ENCODE measurements around the gene SIRPB2. TPM values are rescaled to one million over a fixed set of nuclear protein-coding genes. Genes with fewer than 3 reads are reported as not detected.

SIRPB2 gene
- total and polyA plus RNA-seq, 2 experiments from 2014 or later, result not detected

DNA sequence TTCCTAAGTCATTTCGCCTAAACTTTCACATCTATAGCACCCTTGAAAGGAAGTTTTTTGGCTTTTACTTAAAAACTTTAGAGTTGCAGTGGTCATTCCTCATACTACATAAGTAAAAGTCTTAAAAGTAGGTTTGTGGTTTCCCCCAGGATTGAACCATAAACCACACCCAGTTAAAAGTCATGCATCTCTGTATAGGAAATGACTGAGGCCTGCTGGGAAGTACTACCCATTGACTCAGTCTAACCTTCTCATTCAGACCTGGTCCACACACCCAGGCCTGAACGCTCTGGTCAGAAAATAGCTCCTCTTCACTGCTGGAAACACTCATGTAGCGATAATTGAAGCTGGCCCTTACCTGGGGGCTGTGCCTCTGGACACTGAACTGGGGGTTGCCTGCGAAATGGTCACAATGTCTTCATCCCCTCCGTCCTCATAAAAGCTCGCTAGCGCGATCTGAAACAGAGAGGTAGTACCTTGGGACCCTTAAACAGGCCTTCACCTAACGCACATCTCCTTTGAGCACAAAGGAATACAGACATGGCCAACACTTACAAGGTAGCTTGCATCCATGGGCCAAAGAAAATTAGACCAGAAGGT is 27.1 kb downstream of the SIRPB2 start:
- H3K27me3 ChIP-seq, result no peaks in the 10 kb centered on the region
- TF ChIP-seq EZH2 (IDR thresholded peaks at IDR 0.05; ENCODE audit: borderline replicate concordance) (no peak), EZH2phosphoT487 (IDR thresholded peaks at IDR 0.05; ENCODE audit: low read depth, severe bottlenecking, unreplicated experiment) (no peak)
- TF ChIP-seq, protein P1, sequence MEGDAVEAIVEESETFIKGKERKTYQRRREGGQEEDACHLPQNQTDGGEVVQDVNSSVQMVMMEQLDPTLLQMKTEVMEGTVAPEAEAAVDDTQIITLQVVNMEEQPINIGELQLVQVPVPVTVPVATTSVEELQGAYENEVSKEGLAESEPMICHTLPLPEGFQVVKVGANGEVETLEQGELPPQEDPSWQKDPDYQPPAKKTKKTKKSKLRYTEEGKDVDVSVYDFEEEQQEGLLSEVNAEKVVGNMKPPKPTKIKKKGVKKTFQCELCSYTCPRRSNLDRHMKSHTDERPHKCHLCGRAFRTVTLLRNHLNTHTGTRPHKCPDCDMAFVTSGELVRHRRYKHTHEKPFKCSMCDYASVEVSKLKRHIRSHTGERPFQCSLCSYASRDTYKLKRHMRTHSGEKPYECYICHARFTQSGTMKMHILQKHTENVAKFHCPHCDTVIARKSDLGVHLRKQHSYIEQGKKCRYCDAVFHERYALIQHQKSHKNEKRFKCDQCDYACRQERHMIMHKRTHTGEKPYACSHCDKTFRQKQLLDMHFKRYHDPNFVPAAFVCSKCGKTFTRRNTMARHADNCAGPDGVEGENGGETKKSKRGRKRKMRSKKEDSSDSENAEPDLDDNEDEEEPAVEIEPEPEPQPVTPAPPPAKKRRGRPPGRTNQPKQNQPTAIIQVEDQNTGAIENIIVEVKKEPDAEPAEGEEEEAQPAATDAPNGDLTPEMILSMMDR (IDR thresholded peaks at IDR 0.05; ENCODE audit: poor library complexity), result no peak
- no peak overlapping the region for H3K27ac ChIP-seq
- no peak for DNase-seq (ENCODE audit: low spot score)
- H2AFZ ChIP-seq, result no peak overlapping the region
- H3K4me3 ChIP-seq, result no peak overlapping the region
- WGBS (ENCODE audit: low lambda C conversion rate, missing lambda C conversion rate), result 95% methylated on average over 9 of the region's 9 CpGs
- H3K36me3 ChIP-seq (replicated peaks; ENCODE audit: insufficient read depth, low read depth), result no peaks in the 10 kb centered on the region
- peaks cover 22% of the 10 kb centered on the region for H3K4me1 ChIP-seq (ENCODE audit: insufficient read depth)
- H4K20me1 ChIP-seq (ENCODE audit: insufficient read depth, poor library complexity, severe bottlenecking), result peaks cover 41% of the 10 kb centered on the region
- no peaks in the 10 kb centered on the region for H3K9me3 ChIP-seq (ENCODE audit: low read depth)
- H3K9me2 ChIP-seq (replicated peaks; ENCODE audit: insufficient read depth), result no peaks in the 10 kb centered on the region
- peaks cover 57% of the 10 kb centered on the region for H3K79me2 ChIP-seq
- H3K4me2 ChIP-seq, result no peak overlapping the region

DNA sequence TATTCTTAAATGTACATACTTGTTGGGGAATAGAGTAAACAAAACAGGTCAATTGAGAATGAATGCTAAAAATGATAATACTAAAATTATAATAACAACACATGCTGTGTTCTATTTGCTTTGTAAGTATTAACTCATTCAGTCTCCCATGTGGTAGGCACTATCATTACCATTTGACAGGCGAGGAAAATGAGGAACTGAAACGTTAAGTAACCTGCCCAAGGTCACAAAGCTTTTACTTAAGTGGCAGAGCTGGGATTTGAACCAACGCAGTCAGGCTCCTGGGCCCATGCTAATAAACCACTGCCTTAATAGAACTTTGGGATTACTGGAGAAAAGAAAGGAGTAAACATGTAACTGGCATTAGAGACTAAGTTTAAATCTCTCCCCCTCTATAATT is 28.4 kb downstream of the SIRPB2 start:
- DNase-seq (ENCODE audit: low spot score), result no peak
- no peaks in the 10 kb centered on the region for H3K9me3 ChIP-seq (ENCODE audit: low read depth)
- peaks cover 59% of the 10 kb centered on the region for H3K79me2 ChIP-seq
- H3K27me3 ChIP-seq, result no peaks in the 10 kb centered on the region
- no peak overlapping the region for H2AFZ ChIP-seq
- no peak overlapping the region for H3K27ac ChIP-seq
- no peaks in the 10 kb centered on the region for H3K36me3 ChIP-seq (replicated peaks; ENCODE audit: insufficient read depth, low read depth)
- TF ChIP-seq EZH2phosphoT487 (IDR thresholded peaks at IDR 0.05; ENCODE audit: low read depth, severe bottlenecking, unreplicated experiment) (no peak), EZH2 (IDR thresholded peaks at IDR 0.05; ENCODE audit: borderline replicate concordance) (no peak)
- TF ChIP-seq, protein P1 (IDR thresholded peaks at IDR 0.05; ENCODE audit: poor library complexity), result no peak
- H3K4me2 ChIP-seq, result no peak overlapping the region
- no peaks in the 10 kb centered on the region for H3K9me2 ChIP-seq (replicated peaks; ENCODE audit: insufficient read depth)
- WGBS (ENCODE audit: low lambda C conversion rate, missing lambda C conversion rate), result 93% methylated on average over 3 of the region's 3 CpGs
- peaks cover 19% of the 10 kb centered on the region for H3K4me1 ChIP-seq (ENCODE audit: insufficient read depth)
- H4K20me1 ChIP-seq (ENCODE audit: insufficient read depth, poor library complexity, severe bottlenecking), result peaks cover 41% of the 10 kb centered on the region
- H3K4me3 ChIP-seq, result no peak overlapping the region

DNA sequence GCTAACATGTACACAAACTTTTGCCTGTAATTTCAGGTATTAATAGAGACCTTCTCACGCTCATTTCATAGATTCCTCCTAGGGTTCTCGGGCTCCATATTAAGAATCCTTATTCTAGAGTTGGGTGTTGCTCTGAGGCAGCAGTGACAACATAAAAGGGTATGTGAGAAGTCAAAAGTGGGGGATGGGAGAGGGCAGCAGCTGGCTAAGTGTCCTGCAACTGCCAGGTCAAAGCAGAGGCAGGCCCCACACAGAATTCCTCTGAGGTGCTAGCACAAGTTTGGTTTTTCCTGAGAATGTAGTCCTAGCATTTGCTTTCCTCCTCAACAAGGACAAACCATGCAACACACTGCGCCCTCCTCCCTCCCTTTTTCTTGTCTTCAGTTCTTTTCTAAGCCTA is 29.2 kb downstream of the SIRPB2 start:
- no peak for DNase-seq (ENCODE audit: low spot score)
- H3K4me1 ChIP-seq (ENCODE audit: insufficient read depth), result peaks cover 11% of the 10 kb centered on the region
- WGBS (ENCODE audit: low lambda C conversion rate, missing lambda C conversion rate), result 97% methylated on average over 3 of the region's 3 CpGs
- TF ChIP-seq, protein P1 (IDR thresholded peaks at IDR 0.05; ENCODE audit: poor library complexity), result no peak
- TF ChIP-seq EZH2phosphoT487 (IDR thresholded peaks at IDR 0.05; ENCODE audit: low read depth, severe bottlenecking, unreplicated experiment) (no peak), EZH2 (IDR thresholded peaks at IDR 0.05; ENCODE audit: borderline replicate concordance) (no peak)
- H3K27me3 ChIP-seq, result no peaks in the 10 kb centered on the region
- no peak overlapping the region for H3K27ac ChIP-seq
- H3K9me2 ChIP-seq (replicated peaks; ENCODE audit: insufficient read depth), result no peaks in the 10 kb centered on the region
- H3K9me3 ChIP-seq (ENCODE audit: low read depth), result no peaks in the 10 kb centered on the region
- no peaks in the 10 kb centered on the region for H3K36me3 ChIP-seq (replicated peaks; ENCODE audit: insufficient read depth, low read depth)
- no peak overlapping the region for H3K4me2 ChIP-seq
- no peak overlapping the region for H3K4me3 ChIP-seq
- H3K79me2 ChIP-seq, result peaks cover 60% of the 10 kb centered on the region
- H4K20me1 ChIP-seq (ENCODE audit: insufficient read depth, poor library complexity, severe bottlenecking), result peaks cover 41% of the 10 kb centered on the region
- H2AFZ ChIP-seq, result no peak overlapping the region
